HG03103 (cell line): Measurements from ENCODE around the gene RTN1.

Experiments used
- ATAC-seq: cut with Tn5 transposase; IDR thresholded peaks from one replicate; pipeline ENCODE4 v1.9.1; 2021; ENCODE audit warnings: low read depth; ENCODE audit not compliant: unreplicated experiment

The RTN1 gene, protein sequence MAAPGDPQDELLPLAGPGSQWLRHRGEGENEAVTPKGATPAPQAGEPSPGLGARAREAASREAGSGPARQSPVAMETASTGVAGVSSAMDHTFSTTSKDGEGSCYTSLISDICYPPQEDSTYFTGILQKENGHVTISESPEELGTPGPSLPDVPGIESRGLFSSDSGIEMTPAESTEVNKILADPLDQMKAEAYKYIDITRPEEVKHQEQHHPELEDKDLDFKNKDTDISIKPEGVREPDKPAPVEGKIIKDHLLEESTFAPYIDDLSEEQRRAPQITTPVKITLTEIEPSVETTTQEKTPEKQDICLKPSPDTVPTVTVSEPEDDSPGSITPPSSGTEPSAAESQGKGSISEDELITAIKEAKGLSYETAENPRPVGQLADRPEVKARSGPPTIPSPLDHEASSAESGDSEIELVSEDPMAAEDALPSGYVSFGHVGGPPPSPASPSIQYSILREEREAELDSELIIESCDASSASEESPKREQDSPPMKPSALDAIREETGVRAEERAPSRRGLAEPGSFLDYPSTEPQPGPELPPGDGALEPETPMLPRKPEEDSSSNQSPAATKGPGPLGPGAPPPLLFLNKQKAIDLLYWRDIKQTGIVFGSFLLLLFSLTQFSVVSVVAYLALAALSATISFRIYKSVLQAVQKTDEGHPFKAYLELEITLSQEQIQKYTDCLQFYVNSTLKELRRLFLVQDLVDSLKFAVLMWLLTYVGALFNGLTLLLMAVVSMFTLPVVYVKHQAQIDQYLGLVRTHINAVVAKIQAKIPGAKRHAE

DNA sequence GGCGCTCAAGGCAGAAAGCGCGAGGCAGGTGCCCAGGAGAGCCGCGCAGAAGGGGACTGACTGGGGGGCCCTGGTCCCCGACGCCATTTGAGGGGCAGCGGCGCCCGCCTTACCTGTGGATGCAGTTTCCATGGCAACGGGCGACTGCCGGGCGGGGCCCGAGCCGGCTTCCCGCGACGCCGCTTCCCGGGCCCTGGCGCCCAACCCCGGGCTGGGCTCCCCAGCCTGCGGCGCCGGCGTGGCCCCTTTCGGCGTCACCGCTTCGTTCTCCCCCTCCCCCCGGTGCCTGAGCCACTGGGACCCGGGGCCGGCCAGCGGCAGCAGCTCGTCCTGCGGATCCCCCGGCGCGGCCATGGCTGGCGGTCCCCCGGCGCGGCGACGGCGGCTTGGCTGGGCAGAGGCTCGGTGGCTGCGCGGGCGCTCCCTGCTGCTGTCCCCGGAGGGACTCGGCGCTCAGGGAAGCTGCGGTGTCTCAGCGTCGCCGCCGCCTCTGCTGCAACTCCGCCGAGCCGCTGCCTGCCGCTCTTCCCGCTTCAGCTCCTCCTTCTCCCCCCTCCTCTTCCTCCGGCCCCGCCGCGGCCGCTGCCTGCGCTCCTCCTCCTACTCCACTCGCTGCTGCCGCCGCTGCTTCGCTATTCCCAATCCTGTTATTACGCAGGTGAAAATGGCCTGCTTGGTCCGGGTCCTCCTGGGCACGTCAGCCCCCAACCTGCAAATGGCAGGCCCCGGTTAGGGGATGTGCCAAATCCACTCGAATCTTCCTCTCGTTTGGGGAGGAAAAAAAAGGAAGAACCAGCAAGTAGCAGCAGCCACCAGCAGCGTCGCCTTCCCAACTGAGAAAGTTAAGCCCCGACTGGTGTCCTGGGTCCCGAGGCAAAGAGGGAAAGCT lies at the start of gene RTN1:
TSS of gene RTN1 (minus strand) at position 500 of the 889 bp plus-strand sequence. CDS start at position 354, 146 bp downstream.
- peak; percentile 67 for ATAC-seq

DNA sequence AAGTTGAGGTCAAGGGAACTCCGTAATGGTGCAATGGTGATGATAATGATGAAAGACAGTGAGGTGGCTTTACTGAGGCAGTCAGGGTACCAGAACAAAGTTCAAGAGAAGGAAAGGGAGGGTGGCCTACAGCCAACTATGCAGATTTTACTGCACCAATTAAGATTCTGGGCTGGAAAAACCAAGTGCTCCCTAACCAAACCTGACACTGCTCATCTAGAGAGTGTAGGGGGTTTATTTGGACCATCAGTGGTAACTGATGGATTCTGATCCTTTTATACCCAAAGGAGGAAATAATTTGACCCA lies 49.8 kb upstream of the RTN1 start:
- ATAC-seq: no peak

DNA sequence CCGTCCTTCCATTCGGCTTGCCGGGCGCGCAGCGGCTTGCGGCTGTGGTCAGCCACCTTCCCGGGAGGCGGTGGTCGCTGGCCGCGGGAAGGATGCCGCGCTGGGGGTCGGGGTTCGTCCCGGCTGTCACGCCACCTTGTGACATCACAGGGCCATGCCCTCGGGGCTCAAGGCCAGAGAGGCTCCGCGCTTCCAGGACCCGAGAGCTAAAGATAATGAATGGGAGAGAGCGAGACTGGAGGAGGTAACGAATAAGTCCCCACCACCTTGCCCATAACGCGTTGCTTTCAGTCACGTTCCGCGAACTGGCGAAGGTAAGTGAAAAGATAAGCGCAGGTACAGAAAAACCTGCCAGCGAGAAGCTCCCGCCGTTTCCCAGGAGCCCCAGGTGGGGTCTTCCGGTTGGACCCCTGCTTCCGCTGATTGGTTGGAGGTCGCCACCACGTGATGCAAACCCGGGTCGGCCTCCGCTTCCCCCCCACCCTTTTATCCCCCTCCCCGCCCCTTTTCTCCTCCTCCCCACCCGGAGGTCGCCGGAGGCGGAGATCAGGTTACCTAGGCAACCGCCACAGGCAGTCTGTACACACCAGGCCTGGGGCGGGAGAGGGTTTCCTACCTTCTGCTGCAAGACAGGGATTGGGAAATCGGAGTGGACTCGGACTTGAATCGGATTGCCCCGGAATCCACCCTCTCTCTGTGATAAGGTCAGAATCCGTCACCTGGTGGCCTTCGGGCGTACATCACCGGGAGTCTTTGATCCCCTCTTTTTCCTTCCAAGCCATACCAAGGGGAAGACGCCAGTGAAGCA lies 49.2 kb upstream of the RTN1 start, which contains the start of gene LRRC9:
TSS of gene LRRC9 (plus strand) at position 575 of the 808 bp plus-strand sequence.
- ATAC-seq: no peak

DNA sequence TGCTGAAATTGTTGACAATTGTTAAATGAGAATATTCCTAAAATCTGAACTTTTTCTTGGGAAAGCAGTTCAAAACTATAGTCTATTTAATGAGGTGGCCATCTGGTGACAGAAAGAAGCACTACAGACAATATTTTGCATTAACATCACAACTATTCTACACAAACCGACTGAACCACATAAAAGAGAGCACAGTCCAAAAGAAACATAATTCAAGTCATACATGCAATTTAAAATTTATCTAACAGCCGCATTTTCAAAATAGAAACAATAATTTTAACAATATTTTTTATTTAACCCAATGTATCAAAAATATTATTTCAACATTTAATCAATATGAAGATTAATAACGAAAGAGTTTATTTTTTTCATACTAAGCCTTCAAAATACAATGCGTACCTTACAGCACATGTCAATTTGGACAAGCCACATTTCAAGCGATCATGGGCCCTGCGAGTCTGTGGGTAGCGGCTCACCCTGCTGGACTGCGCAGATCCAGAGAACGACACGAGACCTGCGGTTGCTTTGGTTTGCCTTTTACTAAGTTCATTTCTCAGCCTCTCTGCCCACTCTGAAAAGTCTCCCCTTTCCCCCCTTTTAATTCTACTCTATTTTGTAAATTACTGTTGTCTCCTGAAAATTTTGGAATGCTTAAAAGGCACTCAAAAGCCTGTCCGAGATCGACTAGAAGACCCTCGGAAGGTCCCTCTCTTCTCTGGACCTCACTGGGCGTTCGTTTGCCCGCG lies 48.4 kb upstream of the RTN1 start:
- peak; percentile 47 for ATAC-seq

DNA sequence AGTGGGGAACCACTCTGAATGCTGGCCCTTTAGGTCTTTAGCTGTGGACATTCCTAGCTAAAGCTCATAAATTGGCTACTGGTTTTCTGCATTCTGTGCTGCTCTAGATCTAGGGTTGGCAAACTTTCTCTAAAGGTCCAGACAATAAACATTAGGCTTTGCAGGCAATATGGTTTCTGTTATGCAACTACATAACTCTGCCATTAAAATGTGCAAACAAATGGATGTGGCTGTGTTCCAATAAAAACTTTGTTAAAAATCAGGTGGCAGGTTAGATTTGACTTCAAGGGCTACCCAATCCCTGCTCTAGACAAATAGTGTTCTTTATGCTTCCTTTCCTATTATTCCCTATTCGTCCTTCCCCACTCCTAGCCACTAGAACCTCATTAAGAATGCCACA lies 42.6 kb upstream of the RTN1 start:
- no peak for ATAC-seq

DNA sequence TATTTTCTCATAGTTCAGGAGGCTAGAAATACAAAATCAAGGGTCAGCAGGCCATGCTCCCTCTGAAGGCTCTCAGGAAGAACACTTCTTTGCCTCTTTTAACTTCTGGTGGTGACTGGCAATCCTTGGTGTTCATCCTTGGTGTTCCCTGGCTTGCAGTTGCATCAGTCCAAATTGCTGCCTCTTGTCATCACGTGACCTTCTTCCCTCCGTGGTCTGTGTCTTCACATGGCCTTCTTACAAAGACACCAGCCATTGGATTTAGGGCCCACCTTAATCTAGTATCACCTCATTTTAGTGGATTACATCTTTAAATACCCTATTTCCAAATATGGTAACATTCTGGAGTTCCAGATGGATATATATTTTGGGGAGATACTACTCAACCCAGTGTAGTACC lies 41.9 kb upstream of the RTN1 start:
- ATAC-seq: no peak

DNA sequence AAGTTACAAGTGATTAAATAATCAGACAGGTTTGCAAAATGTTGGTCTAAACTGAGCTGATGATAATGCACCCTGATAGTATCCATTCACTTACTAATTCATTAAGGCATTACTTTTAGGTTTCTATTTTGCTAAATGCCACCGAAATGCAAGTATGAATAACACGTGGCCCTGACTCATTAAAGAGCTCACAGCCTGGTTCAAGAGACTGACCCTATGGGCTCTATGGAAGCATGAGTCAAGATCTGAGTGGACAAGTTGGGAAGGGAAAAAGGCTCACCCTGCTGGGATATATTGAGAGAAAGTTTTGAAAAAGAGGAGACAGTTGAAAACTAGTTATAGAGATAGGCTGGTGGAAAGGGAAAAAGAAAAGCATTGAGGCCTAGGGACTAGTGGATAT lies 34.6 kb upstream of the RTN1 start:
- ATAC-seq: no peak

DNA sequence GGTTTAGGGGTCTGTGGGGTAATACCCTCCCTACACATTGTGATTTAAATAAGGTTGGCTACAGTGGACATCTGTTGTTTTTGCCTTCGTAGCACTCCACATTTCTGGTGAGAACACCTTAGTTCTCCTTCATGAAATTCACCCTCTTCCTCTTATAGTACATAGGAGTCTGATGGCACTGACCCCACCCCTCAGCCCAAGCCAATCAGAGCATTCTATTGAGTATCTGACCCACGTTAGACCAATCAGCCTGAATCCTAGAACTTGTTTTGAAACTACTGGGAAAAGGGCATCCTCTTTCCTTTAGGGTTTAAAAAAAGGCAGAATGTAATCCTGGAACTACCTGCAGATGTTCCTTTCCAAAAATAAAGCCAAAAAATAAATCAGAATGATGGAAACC lies 33.6 kb upstream of the RTN1 start:
- ATAC-seq: no peak

DNA sequence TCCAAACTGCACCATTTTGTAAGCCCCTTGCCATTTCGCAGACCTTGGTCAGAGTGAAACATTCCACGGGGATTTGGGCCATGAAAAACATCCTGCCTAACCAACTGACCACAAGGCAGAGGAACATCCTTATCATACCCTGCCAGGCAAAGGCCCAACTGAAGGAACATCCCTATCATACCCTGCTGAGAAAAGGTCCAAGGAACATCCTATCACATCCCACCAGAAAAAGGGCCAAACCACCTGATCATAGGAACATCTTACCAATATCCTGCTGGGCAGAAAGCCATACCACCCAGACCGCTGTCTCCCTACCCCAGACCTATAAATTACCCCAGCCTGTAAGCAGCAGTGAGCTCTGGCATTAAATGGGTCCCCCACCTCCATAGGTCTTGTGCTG lies 30.0 kb upstream of the RTN1 start:
- no peak for ATAC-seq

DNA sequence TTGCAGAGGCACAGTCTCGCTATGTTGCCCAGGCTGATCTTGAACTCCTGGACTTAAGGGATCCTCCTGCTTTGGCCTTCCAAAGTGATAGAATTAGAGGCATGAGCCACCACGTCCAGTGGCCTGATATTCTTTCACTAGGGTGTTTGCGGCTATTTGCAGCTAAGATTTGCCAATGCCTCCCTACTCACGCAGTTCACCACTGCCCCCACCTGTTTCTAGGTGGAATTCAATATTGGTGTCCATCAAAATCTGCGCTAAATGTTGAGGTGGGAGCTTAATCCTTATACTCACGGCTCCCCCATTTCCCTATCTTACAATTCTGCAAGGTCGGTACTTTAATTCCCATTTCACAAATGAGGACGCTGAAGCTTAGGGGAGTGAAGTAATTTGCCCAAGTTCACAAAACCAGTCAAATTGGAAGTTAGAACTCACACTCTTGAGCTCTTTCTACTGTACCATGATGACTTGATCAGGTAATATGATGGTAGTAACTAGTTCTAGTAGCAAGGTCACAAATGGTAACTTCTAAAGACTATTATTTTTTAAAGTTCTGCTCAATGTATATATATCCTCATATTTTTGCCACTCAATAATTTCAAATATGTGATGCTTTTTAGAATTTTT lies 27.3 kb upstream of the RTN1 start:
- peak; percentile 59 for ATAC-seq

DNA sequence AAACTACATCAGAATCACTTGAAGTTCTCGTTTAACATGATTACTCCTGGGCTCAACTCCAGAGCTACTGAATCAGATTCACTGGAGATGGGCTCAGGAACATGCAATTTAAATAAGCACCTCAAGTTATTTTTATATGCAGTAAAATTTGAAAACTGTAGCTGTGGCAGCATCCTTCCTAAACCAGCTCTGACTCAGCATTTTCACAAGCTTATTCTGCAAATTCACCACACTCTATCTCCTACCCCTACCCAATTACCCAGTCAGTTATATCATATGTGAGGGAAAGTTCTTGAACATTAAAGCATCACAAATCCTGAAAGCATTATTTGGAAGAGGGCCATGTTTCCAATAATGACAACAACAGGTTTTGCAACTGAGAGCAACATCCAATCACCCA lies 25.1 kb upstream of the RTN1 start:
- ATAC-seq: no peak

DNA sequence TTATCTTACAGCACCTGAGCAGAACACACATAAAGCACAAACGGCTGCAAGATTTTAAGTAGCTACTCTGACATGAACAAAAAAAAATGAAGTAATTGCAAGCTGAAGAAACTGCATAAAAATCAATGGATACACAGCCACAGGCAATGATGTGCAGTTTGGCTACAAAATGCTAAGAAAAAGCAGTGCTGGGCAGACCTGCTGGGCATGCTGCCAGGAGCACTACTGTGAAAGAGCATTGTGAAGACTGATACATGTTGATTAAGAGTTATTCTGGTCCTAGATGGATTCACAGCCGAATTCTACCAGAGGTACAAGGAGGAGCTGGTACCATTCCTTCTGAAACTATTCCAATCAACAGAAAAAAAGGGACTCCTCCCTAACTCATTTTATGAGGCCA lies 20.1 kb upstream of the RTN1 start:
- ATAC-seq: no peak

DNA sequence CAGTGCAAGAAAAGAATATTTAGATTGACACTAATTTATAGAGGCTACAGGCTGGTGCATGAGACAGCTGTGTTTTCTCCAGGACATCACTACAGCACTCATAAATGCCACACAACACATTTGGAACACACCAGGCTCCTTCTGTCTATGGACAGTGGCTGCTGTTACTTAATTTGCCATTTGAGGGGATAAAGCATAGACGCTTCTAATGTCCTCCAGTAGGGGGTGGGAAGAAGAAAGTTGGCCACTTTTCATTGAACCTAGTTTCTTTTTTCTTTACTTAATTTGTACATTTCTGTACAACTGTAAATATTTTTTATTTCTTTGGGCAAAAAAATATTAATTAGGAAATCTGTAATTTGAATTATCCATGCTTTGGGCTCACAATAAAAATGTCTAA lies 12.4 kb upstream of the RTN1 start:
- no peak for ATAC-seq

DNA sequence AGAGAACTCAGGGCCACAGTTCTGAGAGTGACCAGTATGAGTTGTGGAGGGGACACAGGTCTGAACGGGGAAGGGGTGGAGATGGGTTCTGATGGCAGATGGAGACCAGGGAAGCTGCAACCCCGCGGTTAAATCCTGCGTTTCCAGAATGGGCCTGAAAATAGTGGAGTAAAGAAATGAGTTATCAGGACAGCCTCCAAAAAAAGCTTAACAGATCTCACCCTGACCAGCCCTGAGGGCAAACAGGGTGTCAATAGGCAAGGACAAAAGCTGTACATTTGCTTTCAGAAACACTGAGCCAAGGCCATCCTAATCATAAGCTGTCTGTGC lies 555 bp upstream of the RTN1 start:
- ATAC-seq: no peak

DNA sequence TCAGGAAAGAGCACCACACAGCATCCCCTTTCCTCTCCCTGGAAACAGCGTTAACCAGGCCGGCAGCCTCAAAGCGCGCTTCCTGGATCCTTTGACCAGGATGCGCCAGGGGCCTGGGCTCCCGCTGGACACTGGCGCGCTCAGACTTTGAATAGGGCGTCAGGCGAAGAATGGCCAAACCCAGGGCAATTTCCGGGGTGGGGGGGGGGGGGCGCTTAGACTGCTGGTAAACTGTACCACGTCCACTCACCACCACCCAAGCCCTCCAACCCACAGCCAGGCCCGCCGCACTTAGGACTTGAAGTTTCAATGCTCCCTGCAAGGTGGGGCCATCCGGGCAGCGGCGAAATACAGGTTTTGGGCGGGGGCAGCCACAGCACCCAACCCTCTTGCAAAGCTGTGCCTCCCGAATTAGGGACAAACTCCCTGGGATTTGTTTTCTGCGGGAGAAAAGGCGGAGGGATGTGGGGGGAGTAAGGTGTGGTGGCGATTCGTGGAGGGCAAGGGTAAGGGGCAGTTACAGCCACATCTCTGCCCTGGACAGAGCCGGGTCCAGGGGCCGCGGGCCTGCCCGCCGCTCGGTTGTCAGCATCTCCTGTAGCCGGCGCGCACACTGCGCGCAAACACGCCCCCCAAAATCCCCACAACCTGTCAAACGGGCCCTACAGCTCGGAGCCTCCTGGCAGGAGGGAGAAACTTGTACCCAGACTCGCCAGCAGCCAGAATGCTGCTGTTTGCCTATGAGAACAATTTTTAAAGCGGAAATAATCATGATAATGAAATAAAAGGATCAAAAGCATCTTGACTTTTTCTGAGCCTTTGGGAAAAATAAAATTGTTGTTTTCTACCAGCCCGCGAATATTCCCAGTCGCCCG lies 958 bp downstream of the RTN1 start:
- no peak for ATAC-seq

DNA sequence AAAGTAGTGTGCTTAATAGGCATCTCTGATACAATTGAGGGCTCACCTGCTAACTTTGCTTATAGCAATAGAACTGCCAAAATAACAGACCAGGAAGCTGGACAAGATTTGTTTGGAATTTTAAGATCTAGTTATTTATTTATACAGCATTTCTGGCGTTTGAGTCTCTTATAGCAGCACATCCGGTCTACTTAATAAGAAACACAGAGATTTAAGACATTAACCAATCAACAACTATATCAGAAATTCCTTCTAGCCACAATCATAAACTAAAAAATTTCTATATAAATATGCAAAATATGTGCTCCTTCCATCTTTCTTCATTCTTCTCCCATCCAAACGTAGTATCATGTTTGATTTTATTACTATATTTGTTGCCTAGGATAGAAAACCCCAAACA lies 2.6 kb downstream of the RTN1 start:
- no peak for ATAC-seq

DNA sequence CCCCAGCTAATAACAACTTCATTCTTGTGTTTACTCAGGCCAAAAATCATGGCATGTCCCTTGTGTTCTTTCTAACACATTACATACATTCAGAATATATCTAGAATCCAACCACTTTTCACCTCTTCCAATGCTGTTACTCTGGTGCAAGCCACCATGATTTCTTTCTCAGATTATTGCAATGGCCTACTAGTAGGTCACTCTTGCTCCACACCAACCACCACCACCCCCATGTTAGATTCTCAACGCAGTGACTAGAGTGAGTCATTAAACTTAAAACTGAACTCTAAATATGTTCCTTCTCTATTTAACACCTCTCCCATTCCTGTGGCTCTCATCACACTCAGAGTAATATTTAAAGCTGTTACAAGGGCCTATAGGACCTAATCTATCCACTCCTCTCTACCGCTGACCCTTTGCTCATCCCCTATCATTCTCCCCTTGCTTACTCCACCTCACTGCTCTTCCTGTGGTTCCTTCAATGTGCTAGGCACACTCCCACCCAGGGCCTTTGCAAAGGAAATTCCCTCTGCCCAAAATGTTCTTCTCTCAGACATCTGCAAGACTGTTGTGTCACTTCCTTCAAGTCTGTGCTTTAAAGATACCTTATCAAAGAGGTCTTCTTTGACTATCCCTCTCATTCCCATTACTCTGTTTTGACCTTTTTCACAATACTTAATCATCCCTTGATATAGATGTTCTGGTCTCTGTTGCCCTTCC lies 6.6 kb downstream of the RTN1 start:
- ATAC-seq: no peak

DNA sequence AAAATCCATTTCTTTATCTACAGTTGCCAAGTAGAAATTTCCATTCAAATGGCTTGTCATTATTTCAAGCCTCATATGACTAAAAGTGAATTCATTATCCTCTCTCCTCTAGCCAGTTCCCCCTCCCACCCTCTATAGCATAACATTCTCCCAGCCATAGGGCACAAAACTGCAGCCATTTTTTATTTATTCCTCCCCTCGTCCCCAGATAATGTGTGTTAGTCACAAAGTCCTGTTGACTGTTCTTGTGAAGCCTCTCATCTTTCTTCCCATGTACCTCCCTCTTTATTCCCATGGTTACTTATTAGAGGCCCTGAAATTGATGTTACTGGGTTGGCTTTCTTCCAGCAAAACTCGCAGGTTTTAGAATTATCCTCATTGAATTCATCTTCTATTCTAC lies 13.2 kb downstream of the RTN1 start:
- ATAC-seq: no peak
